Urothelium cell line (cell line): Measurements from ENCODE around the gene LRRC8C.

Source experiments
- DNase-seq: peaks from one replicate; pipeline ENCODE4 v3.0.0; 2011; ENCODE audit warnings: low spot score, mixed read lengths
- FAIRE-seq: peaks from 2 replicates; lab custom pipeline; 2011; peaks lifted over from hg19 to GRCh38; lab: Jason Lieb, UNC

LRRC8C gene

GRCh38 chr1:89761338-89761737 lies 128.4 kb downstream of the LRRC8C start:
- no peak for DNase-seq
- FAIRE-seq, result no peak

DNA sequence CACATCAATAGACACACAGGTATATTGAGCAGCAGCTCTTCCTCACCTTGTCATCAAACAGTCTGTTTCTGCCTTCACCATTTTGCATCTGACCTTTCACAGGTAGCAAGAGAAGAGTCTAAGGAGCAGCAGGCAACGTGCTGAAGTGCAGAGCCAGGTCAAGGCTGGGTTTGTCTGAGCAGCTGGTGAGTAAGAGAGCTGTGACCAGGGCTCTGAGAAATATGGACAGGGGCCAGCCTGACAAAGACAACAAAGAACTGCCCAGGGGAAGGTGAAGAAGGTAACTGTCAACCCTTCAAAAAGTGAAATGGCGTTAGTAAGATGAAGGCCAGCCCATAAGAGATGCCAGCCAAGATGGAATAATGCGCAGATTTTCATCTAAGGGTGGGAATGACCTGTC lies 129.0 kb downstream of the LRRC8C start:
- FAIRE-seq, result no peak
- DNase-seq, result no peak

DNA sequence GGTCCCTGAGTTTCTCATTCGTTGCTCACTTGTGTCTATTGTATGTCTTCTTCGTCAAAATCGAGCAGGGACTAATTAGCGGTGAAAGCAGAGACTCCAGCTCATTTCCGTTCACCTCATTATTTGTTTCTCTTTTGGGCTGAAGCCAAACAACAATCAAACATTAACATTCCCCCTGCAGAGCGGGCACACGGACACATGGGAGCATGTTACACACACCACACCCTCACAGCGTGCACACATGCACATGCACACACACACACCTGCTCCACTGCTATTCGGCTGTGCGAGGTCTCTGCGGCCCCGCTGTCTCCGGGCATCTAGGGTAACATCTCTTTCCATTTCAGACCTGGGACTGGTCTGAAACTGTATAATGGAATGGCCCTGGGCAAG lies 129.5 kb downstream of the LRRC8C start:
- FAIRE-seq, result no peak
- no peak for DNase-seq

DNA sequence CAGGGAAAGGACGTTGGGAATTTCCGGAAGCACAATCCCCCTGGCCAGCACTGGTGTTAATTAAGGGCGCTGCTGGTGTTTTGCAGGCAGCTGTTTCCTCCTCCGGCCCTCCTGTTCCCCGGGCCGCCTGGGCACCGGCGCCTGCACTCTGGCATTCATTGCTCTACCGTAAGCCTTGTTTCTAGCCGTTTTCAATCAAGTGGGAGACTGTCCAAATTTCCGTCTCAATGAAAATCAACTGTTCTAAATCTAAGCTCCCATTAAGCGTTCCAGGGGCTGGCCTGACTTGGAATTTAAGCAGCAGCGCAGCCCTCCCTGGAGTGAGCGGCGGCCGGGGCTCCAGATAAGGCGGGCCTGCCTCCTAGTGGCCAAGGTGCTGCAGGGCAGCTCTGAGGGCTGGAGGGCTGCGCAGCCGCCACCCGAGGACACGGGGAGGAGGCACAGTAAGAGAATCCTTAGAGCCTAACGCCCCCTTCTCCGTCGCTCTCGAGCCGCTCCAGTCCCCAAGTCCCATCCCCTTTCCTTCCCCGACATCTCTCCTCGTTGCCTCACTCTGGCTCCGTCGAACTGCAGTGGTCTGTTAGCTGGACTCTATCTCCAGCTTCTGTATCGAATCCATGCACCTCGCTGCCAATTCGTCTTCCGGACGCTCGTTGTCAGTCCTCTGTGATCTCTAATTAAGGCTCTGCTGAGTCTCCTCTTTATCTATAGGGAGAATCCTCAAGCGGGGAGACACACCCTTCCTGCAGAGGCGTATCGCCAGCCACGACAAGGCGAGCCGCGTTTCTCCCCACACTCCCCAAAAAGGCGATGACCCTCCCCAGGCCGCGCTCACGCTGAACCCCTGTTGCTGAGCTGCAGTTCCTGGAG lies 130.1 kb downstream of the LRRC8C start:
- no peak for FAIRE-seq
- peak; percentile 85 for DNase-seq

GRCh38 chr1:89763649-89763986 lies 130.7 kb downstream of the LRRC8C start:
- no peak for FAIRE-seq
- no peak for DNase-seq

DNA sequence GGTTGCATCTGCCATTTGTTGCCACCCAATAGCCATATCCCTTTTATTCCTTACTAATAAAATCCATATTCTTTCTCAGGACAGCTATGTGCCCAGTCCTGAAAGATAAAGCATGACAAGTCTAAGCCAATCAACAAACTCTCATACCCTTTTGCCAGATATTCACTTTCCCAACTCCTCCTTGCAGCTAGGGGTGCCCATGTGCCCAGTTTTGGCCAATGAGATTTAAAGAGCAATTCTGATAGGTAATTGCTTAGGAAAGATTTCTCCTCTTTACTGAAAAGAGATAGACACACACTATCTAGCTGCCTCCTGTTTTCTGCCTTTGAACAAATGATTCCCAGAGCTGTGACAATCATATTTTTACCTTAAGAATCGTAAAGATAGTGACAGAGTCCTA lies 132.9 kb downstream of the LRRC8C start:
- no peak for DNase-seq
- FAIRE-seq, result no peak

DNA sequence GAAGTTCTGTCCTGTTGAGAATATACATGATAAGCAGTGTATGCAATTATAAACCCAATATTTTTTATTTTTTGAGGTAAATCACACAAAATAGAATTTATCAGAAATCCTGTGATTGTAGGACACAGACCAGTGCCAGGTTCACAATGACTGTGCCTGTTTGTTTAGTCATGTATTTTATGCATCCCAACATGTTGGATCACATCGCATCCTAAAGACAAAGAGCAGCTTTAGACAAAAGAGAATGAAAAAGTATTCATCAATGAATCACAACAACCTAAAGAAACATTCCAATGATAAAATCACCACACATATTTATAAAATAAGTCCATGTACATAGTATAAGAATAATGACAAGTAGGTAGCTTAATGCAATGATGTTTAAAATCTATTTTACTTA lies 134.7 kb downstream of the LRRC8C start:
- DNase-seq (no peak), FAIRE-seq (no peak)
